CD4-positive, alpha-beta T cell treated with Interleukin-1 beta for 1 hour (primary cell): ENCODE data around the gene ETDC.

ENCODE experiments used
- DNase-seq, 2 donors: peaks; one replicate each; pipeline ENCODE4 v3.0.0-alpha.2; 2020 to 2022

ETDC gene

DNA sequence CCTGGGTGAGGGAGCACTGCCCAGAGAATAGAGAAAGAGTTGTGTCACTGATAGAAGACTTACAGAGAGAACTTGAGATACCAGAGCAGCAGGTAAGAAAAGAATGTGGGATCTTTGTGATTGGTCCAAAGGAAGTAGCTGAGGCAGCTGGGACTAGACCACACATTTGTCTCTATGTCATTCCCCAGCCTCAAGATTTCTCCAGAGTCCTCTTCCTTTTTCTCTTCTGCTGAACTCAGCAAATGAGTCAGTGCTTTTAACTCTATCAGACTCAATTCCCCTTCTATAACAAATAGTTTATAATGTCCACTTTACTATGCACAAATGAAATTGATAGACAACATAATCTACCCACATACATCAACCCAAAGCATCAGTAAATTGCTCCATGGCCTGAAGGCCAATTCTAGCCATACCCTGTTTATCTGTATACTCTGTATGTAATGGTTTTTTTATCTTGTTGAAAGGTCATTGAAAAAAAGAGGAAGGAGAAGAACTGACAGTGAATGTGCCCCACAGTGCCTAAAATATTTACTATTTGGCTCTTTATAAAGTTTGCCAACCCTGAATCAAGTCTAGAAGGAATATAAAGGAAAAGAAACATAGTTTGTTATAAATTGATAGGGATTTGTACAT, 38.2 kb downstream of the ETDC start:
- DNase-seq = no peak

DNA sequence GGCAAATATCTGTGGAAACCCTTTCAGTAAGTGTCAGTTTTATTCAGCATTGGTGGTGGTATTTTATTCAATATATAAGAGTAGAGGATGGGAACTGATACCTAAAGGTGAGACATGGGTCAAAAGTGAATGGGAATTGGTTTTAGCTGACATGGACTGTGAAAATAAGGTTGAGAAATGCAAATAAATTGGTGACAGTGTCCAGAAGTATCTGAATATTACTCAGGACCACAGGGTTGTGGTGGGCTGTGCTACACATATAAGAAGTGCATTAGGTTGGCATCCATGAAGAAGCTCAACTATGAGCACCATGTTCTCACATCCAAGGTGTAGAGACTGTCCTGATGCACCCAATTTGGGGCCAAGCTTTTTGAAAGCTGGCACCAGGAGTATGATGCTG, 45.0 kb downstream of the ETDC start:
- DNase-seq = no peak
